BE2C (cell line): Measurements from ENCODE around the gene NME5.

Source experiments
- DNase-seq: peaks from one replicate; pipeline ENCODE4 v3.0.0-alpha.2; 2020
- H3K27me3 ChIP-seq: fragments of 250-450 bp; sonication (Bioruptor Pico); 2 replicates; pipeline ENCODE4 v1.5.1; 2020; ENCODE audit warnings: mild to moderate bottlenecking
- H3K36me3 ChIP-seq: fragments of 250-450 bp; sonication (Bioruptor Pico); 2 replicates; pipeline ENCODE4 v1.5.1; 2020; ENCODE audit warnings: mild to moderate bottlenecking
- H3K4me1 ChIP-seq: fragments of 250-450 bp; sonication (Bioruptor Pico); 2 replicates; pipeline ENCODE4 v1.5.1; 2020
- H3K4me3 ChIP-seq: 2 replicates; pipeline ENCODE4 v1.5.1; 2011; ENCODE audit warnings: low read depth, low read length
- H3K9me3 ChIP-seq: fragments of 250-450 bp; sonication (Bioruptor Pico); 2 replicates; pipeline ENCODE4 v1.5.1; 2020
- TF ChIP-seq, protein P1 (sequence below): IDR thresholded peaks from 2 replicates; pipeline ENCODE4 v1.5.1; 2012; ENCODE audit warnings: mild to moderate bottlenecking, low read depth, low read length

The NME5 gene

GRCh38 chr5:138115254-138115653, 24.0 kb downstream of the NME5 start:
- no peaks in the 10 kb centered on the region for H3K36me3 ChIP-seq
- peaks cover 7% of the 10 kb centered on the region for H3K27me3 ChIP-seq
- DNase-seq, result no peak
- no peaks in the 10 kb centered on the region for H3K4me1 ChIP-seq
- H3K4me3 ChIP-seq, result no peak overlapping the region
- no peaks in the 10 kb centered on the region for H3K9me3 ChIP-seq
- TF ChIP-seq, protein P1, sequence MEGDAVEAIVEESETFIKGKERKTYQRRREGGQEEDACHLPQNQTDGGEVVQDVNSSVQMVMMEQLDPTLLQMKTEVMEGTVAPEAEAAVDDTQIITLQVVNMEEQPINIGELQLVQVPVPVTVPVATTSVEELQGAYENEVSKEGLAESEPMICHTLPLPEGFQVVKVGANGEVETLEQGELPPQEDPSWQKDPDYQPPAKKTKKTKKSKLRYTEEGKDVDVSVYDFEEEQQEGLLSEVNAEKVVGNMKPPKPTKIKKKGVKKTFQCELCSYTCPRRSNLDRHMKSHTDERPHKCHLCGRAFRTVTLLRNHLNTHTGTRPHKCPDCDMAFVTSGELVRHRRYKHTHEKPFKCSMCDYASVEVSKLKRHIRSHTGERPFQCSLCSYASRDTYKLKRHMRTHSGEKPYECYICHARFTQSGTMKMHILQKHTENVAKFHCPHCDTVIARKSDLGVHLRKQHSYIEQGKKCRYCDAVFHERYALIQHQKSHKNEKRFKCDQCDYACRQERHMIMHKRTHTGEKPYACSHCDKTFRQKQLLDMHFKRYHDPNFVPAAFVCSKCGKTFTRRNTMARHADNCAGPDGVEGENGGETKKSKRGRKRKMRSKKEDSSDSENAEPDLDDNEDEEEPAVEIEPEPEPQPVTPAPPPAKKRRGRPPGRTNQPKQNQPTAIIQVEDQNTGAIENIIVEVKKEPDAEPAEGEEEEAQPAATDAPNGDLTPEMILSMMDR, result no peak

- no peaks in the 10 kb centered on the region for H3K36me3 ChIP-seq
- peaks cover 7% of the 10 kb centered on the region for H3K27me3 ChIP-seq
- DNase-seq, result no peak
- H3K4me1 ChIP-seq, result no peaks in the 10 kb centered on the region; the same call in 1 of the 2 replicates
- no peaks in the 10 kb centered on the region for H3K9me3 ChIP-seq
- TF ChIP-seq, protein P1, result no peak
- H3K4me3 ChIP-seq, result no peak overlapping the region
Measured at GRCh38 chr5:138111937-138112336, 27.3 kb downstream of the NME5 start.

DNA sequence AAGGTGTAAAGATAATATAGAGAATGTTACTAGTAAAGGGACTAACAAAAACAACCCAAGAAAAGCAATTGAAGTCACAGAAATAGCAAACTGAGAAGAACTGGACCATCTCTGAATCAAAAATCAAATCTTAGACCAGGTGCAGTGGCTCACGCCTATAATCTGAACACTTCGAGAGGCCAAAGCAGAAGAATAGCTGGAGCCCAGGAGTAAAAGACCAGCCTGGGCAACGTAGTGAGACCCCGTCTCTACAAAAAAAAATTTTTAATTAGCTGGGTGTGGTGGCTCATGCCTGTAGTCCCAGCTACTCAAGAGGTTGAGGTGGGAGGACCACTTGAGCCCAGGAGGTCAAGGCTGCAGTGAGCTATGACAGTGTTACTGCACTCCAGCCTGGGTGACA, 28.0 kb downstream of the NME5 start:
- no peaks in the 10 kb centered on the region for H3K9me3 ChIP-seq
- no peaks in the 10 kb centered on the region; the same call in 1 of the 2 replicates for H3K4me1 ChIP-seq
- peaks cover 5% of the 10 kb centered on the region for H3K27me3 ChIP-seq
- TF ChIP-seq, protein P1, result no peak
- H3K4me3 ChIP-seq, result no peak overlapping the region
- DNase-seq, result no peak
- H3K36me3 ChIP-seq, result no peaks in the 10 kb centered on the region

GRCh38 chr5:138110266-138110963, 28.8 kb downstream of the NME5 start:
- Histone ChIP-seq H3K4me1 (no peaks in the 10 kb centered on the region; the same call in 1 of the 2 replicates), H3K27me3 (no peaks in the 10 kb centered on the region), H3K9me3 (no peaks in the 10 kb centered on the region), H3K36me3 (no peaks in the 10 kb centered on the region), H3K4me3 (no peak overlapping the region)
- TF ChIP-seq, protein P1, result no peak
- no peak for DNase-seq

DNA sequence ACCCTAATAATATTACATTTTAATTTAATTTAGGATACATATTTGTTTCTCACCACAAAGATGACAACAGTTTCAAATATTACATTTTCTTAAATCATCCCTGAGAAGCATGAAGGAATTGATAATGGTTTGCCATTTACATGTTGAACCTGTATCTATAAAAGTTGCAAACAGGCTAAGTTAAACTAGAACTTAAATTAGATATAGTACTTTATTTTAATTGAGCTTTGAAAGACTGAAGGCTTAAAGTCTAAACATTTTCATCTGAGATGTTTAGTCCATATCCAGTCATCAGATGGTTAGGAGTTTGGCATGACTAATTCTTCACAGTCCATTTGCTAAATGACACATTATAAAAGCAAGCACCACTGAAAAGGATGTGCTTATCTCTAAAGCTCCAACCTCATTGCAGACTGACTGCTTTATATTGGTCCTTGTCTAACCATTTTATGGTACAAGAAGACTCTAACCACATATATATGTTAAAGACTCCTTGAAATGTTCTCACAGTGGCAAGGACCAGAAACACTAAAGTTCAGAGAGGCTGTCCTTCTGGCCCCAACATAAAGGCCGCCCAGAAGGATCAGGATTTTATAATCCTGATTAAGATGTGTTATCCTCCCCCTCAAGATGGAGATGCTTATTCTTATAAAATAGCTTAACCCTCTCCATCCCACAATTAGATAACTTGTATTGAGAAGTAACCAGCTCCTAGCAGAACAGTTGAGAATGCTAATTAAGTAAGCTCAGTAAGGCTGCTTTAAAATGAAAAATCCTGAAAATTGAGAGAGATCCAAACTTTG, 29.6 kb downstream of the NME5 start:
- no peaks in the 10 kb centered on the region for H3K9me3 ChIP-seq
- TF ChIP-seq, protein P1, result no peak
- no peaks in the 10 kb centered on the region for H3K36me3 ChIP-seq
- no peaks in the 10 kb centered on the region for H3K27me3 ChIP-seq
- no peaks in the 10 kb centered on the region; the same call in 1 of the 2 replicates for H3K4me1 ChIP-seq
- DNase-seq, result no peak
- H3K4me3 ChIP-seq, result no peak overlapping the region

DNA sequence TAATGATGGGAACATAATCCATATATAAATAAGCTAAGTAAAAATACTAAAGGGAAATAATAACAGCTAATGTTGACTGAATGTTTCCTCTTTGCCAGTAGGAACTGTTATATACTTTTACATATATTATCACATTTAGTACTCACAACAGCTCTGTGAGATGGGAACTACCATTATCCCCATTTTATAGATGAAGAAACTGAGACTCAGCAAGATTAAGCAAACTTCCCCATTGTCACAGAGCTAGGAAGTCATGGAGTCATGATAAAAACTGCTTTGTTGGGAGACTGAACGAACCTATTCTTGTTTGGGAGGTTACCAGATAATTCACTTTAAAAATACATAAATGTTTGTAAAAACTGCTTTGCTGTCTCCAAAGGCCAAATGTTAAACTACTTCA, 32.0 kb downstream of the NME5 start:
- Histone ChIP-seq H3K9me3 (no peaks in the 10 kb centered on the region), H3K27me3 (peaks cover 9% of the 10 kb centered on the region; the same call in 1 of the 2 replicates), H3K36me3 (no peaks in the 10 kb centered on the region), H3K4me3 (no peak overlapping the region), H3K4me1 (no peaks in the 10 kb centered on the region; the same call in 1 of the 2 replicates)
- TF ChIP-seq, protein P1, result no peak
- no peak for DNase-seq
